Lower leg skin (tissue), 4 donors: ENCODE data around the gene MCTP2. TPM values are rescaled to one million over a fixed set of nuclear protein-coding genes. Genes with fewer than 3 reads are reported as not detected.

ENCODE experiments used
- DNase-seq, 2 donors: peaks; one replicate each; pipeline ENCODE4 v3.0.0-alpha.2; 2019; ENCODE audit warnings: low spot score in 2 of 2
- H3K4me3 ChIP-seq: fragments of 200-600 bp; sonication (generic); 2 replicates; pipeline ENCODE4 v1.5.1; 2017; ENCODE audit warnings: mild to moderate bottlenecking, low read depth; ENCODE audit not compliant: poor library complexity, severe bottlenecking
- POLR2A ChIP-seq, 2 donors: fragments of 450-650 bp; IDR thresholded peaks; one replicate each; pipeline ENCODE4 v1.6.1; 2016 to 2017; ENCODE audit warnings: antibody characterized with exemption in 2 of 2, mild to moderate bottlenecking in 1 of 2, moderate library complexity in 1 of 2
- WGBS, 2 donors: methylation state at CpG; one replicate each; pipeline ENCODE4 v1.1.5; 2018; 5-methylcytosine and 5-hydroxymethylcytosine counted together
- intact Hi-C: fragments of 100-400 bp; cut with DNase I; formaldehyde crosslinking; loops from one replicate; pipeline ENCODE4 v1.15.0; 2023; ENCODE audit warnings: low total_unique reads
- total RNA-seq, 4 donors: library from RNA; depleted of rRNA; stranded (reverse); fragments of >200 nt; gene quantifications; one replicate each; pipeline ENCODE4 v1.1.0, GENCODE V29; 2016
- TF ChIP-seq, protein P1 (sequence below), 3 donors: fragments of 450-650 bp; IDR thresholded peaks; one replicate each; pipeline ENCODE4 v1.5.1; 2016; ENCODE audit warnings: antibody characterized with exemption in 3 of 3, mild to moderate bottlenecking in 3 of 3, moderate library complexity in 2 of 3

Gene MCTP2
- total RNA-seq, 4 donors from 2014 or later, result 18.9 to 24.1 (median 20.4) TPM

DNA sequence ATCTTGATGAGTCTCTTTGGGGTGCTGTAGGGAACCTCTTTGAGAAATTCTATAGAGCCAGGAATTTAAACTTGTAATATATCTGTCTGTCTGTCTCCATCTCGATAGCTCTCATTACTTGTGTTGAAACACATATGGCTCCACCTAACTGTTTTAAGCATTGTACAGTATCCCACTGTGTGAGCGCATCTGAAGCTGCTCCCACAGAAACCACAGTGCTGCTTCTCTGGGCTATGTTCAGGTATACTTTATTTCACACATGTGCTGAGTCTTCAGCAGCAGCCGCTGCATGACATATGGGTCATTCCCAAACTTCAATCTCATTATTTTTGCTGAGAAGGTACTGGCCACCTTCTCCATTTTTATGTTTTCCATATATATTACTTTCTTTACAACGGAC lies 63.9 kb downstream of the MCTP2 start:
- H3K4me3 ChIP-seq, result no peak overlapping the region
- DNase-seq, result no peak
- TF ChIP-seq POLR2A (IDR thresholded peaks at IDR 0.05), result no peak
- TF ChIP-seq, protein P1, sequence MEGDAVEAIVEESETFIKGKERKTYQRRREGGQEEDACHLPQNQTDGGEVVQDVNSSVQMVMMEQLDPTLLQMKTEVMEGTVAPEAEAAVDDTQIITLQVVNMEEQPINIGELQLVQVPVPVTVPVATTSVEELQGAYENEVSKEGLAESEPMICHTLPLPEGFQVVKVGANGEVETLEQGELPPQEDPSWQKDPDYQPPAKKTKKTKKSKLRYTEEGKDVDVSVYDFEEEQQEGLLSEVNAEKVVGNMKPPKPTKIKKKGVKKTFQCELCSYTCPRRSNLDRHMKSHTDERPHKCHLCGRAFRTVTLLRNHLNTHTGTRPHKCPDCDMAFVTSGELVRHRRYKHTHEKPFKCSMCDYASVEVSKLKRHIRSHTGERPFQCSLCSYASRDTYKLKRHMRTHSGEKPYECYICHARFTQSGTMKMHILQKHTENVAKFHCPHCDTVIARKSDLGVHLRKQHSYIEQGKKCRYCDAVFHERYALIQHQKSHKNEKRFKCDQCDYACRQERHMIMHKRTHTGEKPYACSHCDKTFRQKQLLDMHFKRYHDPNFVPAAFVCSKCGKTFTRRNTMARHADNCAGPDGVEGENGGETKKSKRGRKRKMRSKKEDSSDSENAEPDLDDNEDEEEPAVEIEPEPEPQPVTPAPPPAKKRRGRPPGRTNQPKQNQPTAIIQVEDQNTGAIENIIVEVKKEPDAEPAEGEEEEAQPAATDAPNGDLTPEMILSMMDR (IDR thresholded peaks at IDR 0.05), result no peak
- intact Hi-C loops, result no loop called here
- 80 to 86% methylated on average over 4 of the region's 4 CpGs for WGBS, 2 donors

DNA sequence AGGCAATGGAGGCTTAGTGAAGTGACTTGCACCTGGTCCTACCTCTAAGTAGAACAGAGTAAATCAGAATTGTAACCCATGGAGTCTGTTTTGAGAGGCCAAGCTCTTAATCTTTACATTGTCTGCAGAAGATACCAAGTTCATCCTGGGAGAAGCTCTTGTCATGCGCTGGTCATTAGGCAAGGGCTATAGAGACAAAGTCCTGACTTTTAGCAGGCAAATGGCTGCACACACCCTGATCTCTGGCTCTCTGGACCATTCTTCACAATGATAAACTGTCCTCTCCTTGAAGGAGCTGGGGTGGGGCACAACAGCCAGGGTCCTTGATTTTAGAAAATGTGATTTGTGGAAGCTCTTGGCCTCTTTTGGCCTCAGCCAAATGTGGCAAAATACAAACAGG lies 65.4 kb downstream of the MCTP2 start:
- intact Hi-C loops, result no loop called here
- WGBS, 2 donors, result 100% methylated on average over 1 of the region's 1 CpG

DNA sequence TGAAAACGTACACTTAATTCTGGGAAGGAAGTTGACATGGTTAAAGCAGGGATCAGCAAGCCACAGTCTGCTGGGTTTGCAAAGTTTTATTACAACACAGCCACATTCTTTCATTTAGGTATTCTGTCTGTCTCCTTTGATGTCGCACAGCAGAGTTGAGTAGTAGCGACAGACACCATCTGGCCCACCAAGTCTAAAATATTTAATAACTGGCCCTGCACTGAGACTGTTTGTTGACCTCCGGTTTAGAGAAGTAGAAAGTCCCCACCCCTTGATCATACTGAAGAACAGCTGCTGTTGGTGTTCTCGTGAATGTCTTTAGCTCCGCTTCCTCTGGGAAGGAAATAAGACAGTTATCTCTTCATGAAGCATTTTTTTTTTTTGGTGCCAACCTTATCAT lies 66.2 kb downstream of the MCTP2 start:
- 71 to 72% methylated on average over 6 of the region's 6 CpGs for WGBS, 2 donors
- TF ChIP-seq, protein P1 (IDR thresholded peaks at IDR 0.05), result no peak
- no peak for TF ChIP-seq POLR2A (IDR thresholded peaks at IDR 0.05)
- H3K4me3 ChIP-seq, result no peak overlapping the region
- DNase-seq, result no peak
- intact Hi-C loops, result no loop called here

More for the DNA sequence above, 65.4 kb downstream of the MCTP2 start:
- H3K4me3 ChIP-seq, result no peak overlapping the region
- no peak for DNase-seq
- TF ChIP-seq POLR2A (IDR thresholded peaks at IDR 0.05), result no peak
- TF ChIP-seq, protein P1 (IDR thresholded peaks at IDR 0.05), result no peak

GRCh38 chr15:94298364-94298763 lies 67.0 kb downstream of the MCTP2 start:
- DNase-seq, result no peak
- 86 to 95% methylated on average over 9 of the region's 9 CpGs for WGBS, 2 donors
- H3K4me3 ChIP-seq, result no peak overlapping the region
- intact Hi-C loops, result no loop called here
- TF ChIP-seq, protein P1 (IDR thresholded peaks at IDR 0.05), result no peak
- TF ChIP-seq POLR2A (IDR thresholded peaks at IDR 0.05), result no peak

- no peak overlapping the region for H3K4me3 ChIP-seq
- intact Hi-C loops, result no loop called here
- TF ChIP-seq POLR2A (IDR thresholded peaks at IDR 0.05), result no peak
- TF ChIP-seq, protein P1 (IDR thresholded peaks at IDR 0.05), result no peak
- no peak for DNase-seq
Measured at GRCh38 chr15:94300612-94301011, 69.3 kb downstream of the MCTP2 start.

GRCh38 chr15:94305133-94305532 lies 73.8 kb downstream of the MCTP2 start:
- no peak for DNase-seq
- WGBS, 2 donors, result 90 to 94% methylated on average over 4 of the region's 4 CpGs
- H3K4me3 ChIP-seq, result no peak overlapping the region
- TF ChIP-seq, protein P1 (IDR thresholded peaks at IDR 0.05), result no peak
- no peak for TF ChIP-seq POLR2A (IDR thresholded peaks at IDR 0.05)
- intact Hi-C loops, result no loop called here
